Left cardiac atrium (tissue), 4 donors: ENCODE measurements around the gene FGA. TPM values are rescaled to one million over a fixed set of nuclear protein-coding genes. Genes with fewer than 3 reads are reported as not detected.
A peak's percentile ranks its signal among the peaks of the same experiment; 100 is the strongest.

Experiments
- ATAC-seq, 2 donors: fragments of 200-7000 bp; cut with Tn5 transposase; one replicate each; pipeline ENCODE4 v1.9.1; 2020; ENCODE audit warnings: mild to moderate bottlenecking in 2 of 2, moderate library complexity in 2 of 2
- DNase-seq: peaks from one replicate; pipeline ENCODE4 v3.0.0-alpha.2; 2020
- intact Hi-C, 2 donors: fragments of 100-400 bp; cut with DNase I; formaldehyde crosslinking; loops; one replicate each; pipeline versions ENCODE4 v1.14.1 to v1.15.1; 2022 to 2023
- long read RNA-seq: library from polyadenylated mRNA; unstranded; transcript quantifications from one replicate; pipeline ENCODE4 v2.0.0, GENCODE V29; 2021
- total RNA-seq, 2 donors: library from RNA; stranded (reverse); fragmentation: NEBNext Ultra II Directional; extraction: Animal tissue kit (Norgen Biotek cat#: 25700); gene quantifications; one replicate each; pipeline ENCODE4 v1.2.1, GENCODE V29; 2021
- donor health status: DM: no; HTN: yes; CAD: no.
- donor health status: DM: no; HTN: yes; CAD: no; lungs with severe emphysema.
- donor health status: DM: yes; HTN: yes; CAD: no.
- donor health status: Dilated cardiomyopathy.

Gene FGA
- under 1 TPM; 0.47 TPM for total RNA-seq
- long read RNA-seq = 0 reads

GRCh38 chr4:154590329-154591006, at the start of gene FGA:
FGA (minus strand) TSS chr4:154590742; CDS start chr4:154590687, 55 bp downstream.
- ATAC-seq (no peak), DNase-seq (no peak)
- intact Hi-C loops = no loop called here

- ATAC-seq (no peak), DNase-seq (no peak)
- intact Hi-C loops = loop anchor here in 1 of 2 donors (10.0 kb wide), 1 partner anchor 141 kb away; no protein-coding TSS in a partner anchor
These were observed 43.5 kb upstream of the FGA start for GRCh38 chr4:154634058-154634457.

GRCh38 chr4:154631828-154632227, 41.3 kb upstream of the FGA start:
- no peak for ATAC-seq
- intact Hi-C loops = loop anchor here in 1 of 2 donors (10.0 kb wide), 1 partner anchor 143 kb away; no protein-coding TSS in a partner anchor
- no peak for DNase-seq

- DNase-seq (no peak), ATAC-seq (no peak)
- intact Hi-C loops = loop anchor here in 1 of 2 donors (10.0 kb wide), 1 partner anchor 144 kb away; no protein-coding TSS in a partner anchor
These were observed 39.8 kb upstream of the FGA start for GRCh38 chr4:154630324-154630723.

- ATAC-seq (peak; percentile 92 to 98), DNase-seq (peak; percentile 67)
- intact Hi-C loops = no loop called here
These were observed 36.4 kb upstream of the FGA start for GRCh38 chr4:154626793-154627484.

GRCh38 chr4:154625971-154626370, 35.4 kb upstream of the FGA start:
- ATAC-seq (no peak), DNase-seq (no peak)
- intact Hi-C loops = no loop called here

GRCh38 chr4:154623995-154624394, 33.5 kb upstream of the FGA start:
- intact Hi-C loops = no loop called here

GRCh38 chr4:154623436-154623835, 32.9 kb upstream of the FGA start:
- no peak for ATAC-seq
- no peak for DNase-seq
- intact Hi-C loops = no loop called here

More at GRCh38 chr4:154623995-154624394, 33.5 kb upstream of the FGA start:
- DNase-seq = no peak
- no peak for ATAC-seq

- intact Hi-C loops = no loop called here
- ATAC-seq = peak in 1 of 2 donors; percentile 11
- DNase-seq = no peak
These were observed 32.1 kb upstream of the FGA start for GRCh38 chr4:154622598-154622997.

- intact Hi-C loops = no loop called here
- DNase-seq (no peak), ATAC-seq (no peak)
These were observed 29.6 kb upstream of the FGA start for GRCh38 chr4:154620111-154620510.

GRCh38 chr4:154618708-154619315, 28.3 kb upstream of the FGA start:
- intact Hi-C loops = loop anchor here (1.0 to 10.0 kb wide), 2 partner anchors 64 to 67 kb away; partner anchors contain the start of gene PLRG1 (in 1 of the 2)
- peak in 1 of 2 donors; percentile 34 for ATAC-seq
- DNase-seq = peak; percentile 53

- intact Hi-C loops = loop anchor here (1.0 to 10.0 kb wide), 2 partner anchors 63 to 66 kb away; partner anchors contain the start of gene PLRG1 (in 1 of the 2)
- no peak for DNase-seq
- ATAC-seq = no peak
These were observed 27.3 kb upstream of the FGA start for GRCh38 chr4:154617820-154618317.

- ATAC-seq = no peak
- DNase-seq = no peak
- intact Hi-C loops = loop anchor here in 1 of 2 donors (10.0 kb wide), 1 partner anchor 62 kb away; the partner anchor contains the start of gene PLRG1
These were observed 26.2 kb upstream of the FGA start for GRCh38 chr4:154616731-154617130.

- DNase-seq (no peak), ATAC-seq (no peak)
- intact Hi-C loops = loop anchor here in 1 of 2 donors (10.0 kb wide), 1 partner anchor 61 kb away; the partner anchor contains the start of gene PLRG1
These were observed 25.7 kb upstream of the FGA start for GRCh38 chr4:154616287-154616686.

GRCh38 chr4:154615211-154615610, 24.7 kb upstream of the FGA start:
- no peak for DNase-seq
- intact Hi-C loops = loop anchor here in 1 of 2 donors (10.0 kb wide), 1 partner anchor 60 kb away; the partner anchor contains the start of gene PLRG1
- no peak for ATAC-seq

- DNase-seq (no peak), ATAC-seq (no peak)
- intact Hi-C loops = loop anchor here in 1 of 2 donors (10.0 kb wide), 1 partner anchor 60 kb away; the partner anchor contains the start of gene PLRG1
These were observed 23.8 kb upstream of the FGA start for GRCh38 chr4:154614306-154614705.

GRCh38 chr4:154612472-154613414, 22.2 kb upstream of the FGA start, which contains the start of gene FGG:
FGG (minus strand) TSS chr4:154612656; CDS start chr4:154612609, 47 bp downstream.
- no peak for ATAC-seq
- intact Hi-C loops = loop anchor here in 1 of 2 donors (10.0 kb wide), 1 partner anchor 58 kb away; the partner anchor contains the start of gene PLRG1
- DNase-seq = no peak

GRCh38 chr4:154611833-154612232, 21.3 kb upstream of the FGA start:
- DNase-seq (no peak), ATAC-seq (no peak)
- intact Hi-C loops = loop anchor here in 1 of 2 donors (10.0 kb wide), 1 partner anchor 57 kb away; the partner anchor contains the start of gene PLRG1
